HG02884 (cell line): Measurements from ENCODE around the gene SEC61A1.

Experiments used
- ATAC-seq: cut with Tn5 transposase; IDR thresholded peaks from one replicate; pipeline ENCODE4 v1.9.1; 2021; ENCODE audit warnings: mild to moderate bottlenecking, moderate library complexity; ENCODE audit not compliant: unreplicated experiment

The SEC61A1 gene

DNA sequence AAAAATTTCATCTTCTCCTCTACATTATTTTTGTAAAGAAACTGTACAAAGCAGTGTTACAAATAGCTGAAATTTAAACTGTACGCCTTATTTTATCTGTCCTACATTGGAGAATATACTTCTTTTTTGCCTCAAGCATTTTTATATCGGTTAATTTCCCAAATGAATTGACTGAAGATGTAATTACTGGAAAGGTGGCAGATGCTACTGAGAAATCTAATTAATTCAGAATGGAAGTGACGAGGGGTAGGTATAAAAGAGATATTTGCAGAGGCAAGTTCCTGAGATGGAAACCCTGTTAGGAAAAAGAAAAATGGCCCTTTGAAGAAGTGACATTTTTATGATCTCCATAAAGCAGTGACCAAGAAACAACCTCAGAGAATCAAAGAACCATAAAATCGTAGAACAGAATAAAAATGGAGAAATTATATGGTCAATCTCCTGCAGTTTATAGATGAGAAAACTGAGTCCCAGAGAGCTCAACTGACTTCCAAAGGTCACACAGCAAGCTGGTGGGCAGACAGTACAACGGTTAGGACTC, 51.0 kb downstream of the SEC61A1 start:
- no peak for ATAC-seq

- ATAC-seq: no peak
These were observed 55.6 kb downstream of the SEC61A1 start for GRCh38 chr3:128107834-128108233.

- ATAC-seq: no peak
These were observed 58.9 kb downstream of the SEC61A1 start for GRCh38 chr3:128111147-128111546.

- ATAC-seq: no peak
These were observed 60.2 kb downstream of the SEC61A1 start for GRCh38 chr3:128112357-128112968.

- no peak for ATAC-seq
These were observed 61.9 kb downstream of the SEC61A1 start for GRCh38 chr3:128113817-128114794.
